Panc1 (cell line): ENCODE data around the gene SNRPA. TPM values are rescaled to one million over a fixed set of nuclear protein-coding genes. Genes with fewer than 3 reads are reported as not detected.
"Not testable (repeated sequence)": the region's sequence is repeated elsewhere in the genome, so short reads cannot be mapped to it uniquely, and the experiment has no call there.

ENCODE experiments used
- ATAC-seq: fragments of 200-7000 bp; cut with Tn5 transposase; 2 replicates; pipeline ENCODE4 v1.9.1; 2020; ENCODE audit warnings: mild to moderate bottlenecking, moderate library complexity
- BruUV-seq: library from RNA; stranded (reverse); fragments of 400-500 nt; replicated peaks from 2 replicates; lab custom pipeline; 2021; lab: Mats Ljungman, UMichigan
- CTCF ChIA-PET: fragments of 300-600 bp; sonication (Branson Sonifier 250); formaldehyde crosslinking; loops from one replicate; lab custom pipeline; 2022; ENCODE audit warnings: antibody characterized with exemption; lab: Charles Lee
- POLR2A ChIA-PET: fragments of 300-600 bp; sonication (Branson Sonifier 250); formaldehyde crosslinking; loops from one replicate; lab custom pipeline; 2022; ENCODE audit warnings: antibody characterized with exemption; lab: Charles Lee
- DNase-seq: peaks from one replicate; pipeline ENCODE4 v3.0.0-alpha.2; 2010; ENCODE audit warnings: low read depth, low spot score
- H3K27ac ChIP-seq: 2 replicates; pipeline ENCODE4 v1.5.1; 2011; ENCODE audit warnings: mild to moderate bottlenecking, low read length, inconsistent platforms
- H3K27me3 ChIP-seq: fragments of 200-500 bp; sonication (Bioruptor generic); 2 replicates; pipeline ENCODE4 v1.6.0; 2014; ENCODE audit warnings: low read length, inconsistent platforms; ENCODE audit not compliant: control insufficient read depth, insufficient read depth
- H3K36me3 ChIP-seq: fragments of 200-500 bp; sonication (Bioruptor generic); 2 replicates; pipeline ENCODE4 v1.5.1; 2014; ENCODE audit warnings: inconsistent platforms, mild to moderate bottlenecking, low read length, moderate library complexity; ENCODE audit not compliant: control insufficient read depth, insufficient read depth
- H3K4me1 ChIP-seq: 2 replicates; pipeline ENCODE4 v1.5.1; 2011; ENCODE audit warnings: inconsistent platforms, mild to moderate bottlenecking, low read length, moderate library complexity; ENCODE audit not compliant: control insufficient read depth, insufficient read depth
- H3K4me3 ChIP-seq, 2 experiments: 2 replicates each; pipeline ENCODE4 v1.5.1; 2011 to 2012; ENCODE audit warnings: low read depth in 2 of 2, low read length in 2 of 2, mild to moderate bottlenecking in 2 of 2, inconsistent platforms in 1 of 2, moderate library complexity in 1 of 2
- H3K9me3 ChIP-seq: fragments of 200-500 bp; sonication (Bioruptor generic); 2 replicates; pipeline ENCODE4 v1.5.1; 2014; ENCODE audit warnings: low read depth, mild to moderate bottlenecking, inconsistent platforms, low read length, moderate library complexity; ENCODE audit not compliant: control insufficient read depth, insufficient read depth
- CTCF ChIP-seq: fragments of 450-650 bp; IDR thresholded peaks from 2 replicates; pipeline ENCODE4 v1.5.1; 2017; ENCODE audit warnings: mild to moderate bottlenecking
- POLR2AphosphoS5 ChIP-seq: IDR thresholded peaks from 2 replicates; pipeline ENCODE4 v1.6.1; 2012; ENCODE audit warnings: mild to moderate bottlenecking, low read depth, low read length, moderate library complexity
- REST ChIP-seq, 2 experiments: IDR thresholded peaks; 2 replicates each; pipeline ENCODE4 v1.6.1; 2011 to 2012; ENCODE audit warnings: low read depth in 2 of 2, control low read depth in 1 of 2, low read length in 1 of 2, mild to moderate bottlenecking in 1 of 2, moderate library complexity in 1 of 2; ENCODE audit not compliant: insufficient read depth in 1 of 2
- SIN3A ChIP-seq: IDR thresholded peaks from 2 replicates; pipeline ENCODE4 v1.6.1; 2012; ENCODE audit warnings: low read depth, mild to moderate bottlenecking, low read length, moderate library complexity, borderline replicate concordance; ENCODE audit not compliant: insufficient read depth
- TCF7L2 ChIP-seq: IDR thresholded peaks from 2 replicates; pipeline ENCODE4 v1.6.1; 2011; ENCODE audit warnings: mild to moderate bottlenecking, low read depth, low read length, inconsistent platforms
- in situ Hi-C: cut with HindIII; loops from 2 replicates; pipeline ENCODE4 v1.10.0; 2016; ENCODE audit warnings: low sequenced_read_pairs, low pct_unique_long_range_greater_than_20kb
- intact Hi-C: fragments of 100-400 bp; cut with micrococcal nuclease; formaldehyde crosslinking; loops from one replicate; pipeline ENCODE4 v1.10.0; 2022; ENCODE audit not compliant: unreplicated experiment
- total RNA-seq: library from RNA; stranded (reverse); gene quantifications from one replicate; pipeline ENCODE4 v1.2.1, GENCODE V29; 2021; ENCODE audit not compliant: unreplicated experiment

Gene SNRPA
- total RNA-seq, 1 experiment from 2014 or later, result 104 TPM

GRCh38 chr19:40768869-40769268, 17.9 kb downstream of the SNRPA start:
- ATAC-seq, result 0 out of 2 replicates have a peak, but pooled peaks have one; percentile 31
- Histone ChIP-seq H3K27ac (no peak overlapping the region), H3K27me3 (no peaks in the 10 kb centered on the region), H3K4me1 (no peaks in the 10 kb centered on the region), H3K36me3 (peaks cover 3% of the 10 kb centered on the region), H3K4me3 (no peak overlapping the region), H3K9me3 (no peaks in the 10 kb centered on the region)
- TF ChIP-seq CTCF (no peak), POLR2AphosphoS5 (no peak), SIN3A (no peak), REST (IDR thresholded peaks at IDR 0.05; ENCODE audit: insufficient read depth in 1 of 2, low read depth in 2 of 2, low read length in 1 of 2) (no peak), TCF7L2 (no peak)
- no TSS peak for BruUV-seq
- DNase-seq, result no peak
- intact Hi-C loops, result no loop called here
- POLR2A ChIA-PET, result no interaction called here
- CTCF ChIA-PET, result no interaction called here
- in situ Hi-C loops, result no loop called here

- POLR2A ChIA-PET, H3K4me1 ChIP-seq, H3K9me3 ChIP-seq, CTCF ChIA-PET, in situ Hi-C loops, H3K27ac ChIP-seq, intact Hi-C loops, BruUV-seq, H3K4me3 ChIP-seq, DNase-seq, H3K36me3 ChIP-seq, ATAC-seq, H3K27me3 ChIP-seq: not testable (repeated sequence)
Observed at GRCh38 chr19:40771101-40771862, 20.3 kb downstream of the SNRPA start.

- TF ChIP-seq POLR2AphosphoS5 (no peak), TCF7L2 (no peak), REST (IDR thresholded peaks at IDR 0.05; ENCODE audit: insufficient read depth in 1 of 2, low read depth in 2 of 2, low read length in 1 of 2) (no peak), SIN3A (no peak), CTCF (no peak)
- DNase-seq (no peak), ATAC-seq (no peak)
- H3K27me3 ChIP-seq, result no peaks in the 10 kb centered on the region
- intact Hi-C loops, result no loop called here
- no peak within 1 kb of the TSS for H3K27ac ChIP-seq
- H3K4me1 ChIP-seq, result peaks cover 6% of the 10 kb centered on the region; the same call in 1 of the 2 replicates
- POLR2A ChIA-PET, result no interaction called here
- no peaks in the 10 kb centered on the region for H3K9me3 ChIP-seq
- in situ Hi-C loops, result no loop called here
- no TSS peak for BruUV-seq
- CTCF ChIA-PET, result no interaction called here
- H3K36me3 ChIP-seq, result no peaks in the 10 kb centered on the region
- H3K4me3 ChIP-seq, result no peak within 1 kb of the TSS
Observed at GRCh38 chr19:40774916-40775631, 24.1 kb downstream of the SNRPA start, which contains the start of gene MIA. MIA (plus strand) TSS chr19:40775521; CDS start chr19:40775543, 22 bp downstream.
